HG03442 (cell line): Measurements from ENCODE around the gene OPN3.

ENCODE experiments used
- ATAC-seq: cut with Tn5 transposase; IDR thresholded peaks from one replicate; pipeline ENCODE4 v1.9.1; 2021; ENCODE audit warnings: mild to moderate bottlenecking, moderate library complexity; ENCODE audit not compliant: unreplicated experiment

The OPN3 gene

GRCh38 chr1:241591736-241592135, 48.4 kb downstream of the OPN3 start:
- no peak for ATAC-seq

GRCh38 chr1:241591317-241591716, 48.9 kb downstream of the OPN3 start:
- ATAC-seq = no peak

- ATAC-seq = no peak
Observed at GRCh38 chr1:241590719-241591118, 49.5 kb downstream of the OPN3 start.

- no peak for ATAC-seq
Observed at GRCh38 chr1:241589521-241589920, 50.6 kb downstream of the OPN3 start.

GRCh38 chr1:241586905-241587512, 53.2 kb downstream of the OPN3 start:
- ATAC-seq = no peak

- ATAC-seq = no peak
Observed at GRCh38 chr1:241582921-241583321, 57.2 kb downstream of the OPN3 start.

GRCh38 chr1:241579434-241579833, 60.7 kb downstream of the OPN3 start:
- peak; percentile 70 for ATAC-seq

GRCh38 chr1:241574154-241574553, 66.0 kb downstream of the OPN3 start:
- no peak for ATAC-seq

GRCh38 chr1:241569848-241570247, 70.3 kb downstream of the OPN3 start:
- ATAC-seq = no peak

GRCh38 chr1:241560849-241561187, 79.4 kb downstream of the OPN3 start:
- no peak for ATAC-seq

GRCh38 chr1:241560146-241560848, 79.9 kb downstream of the OPN3 start:
- ATAC-seq = no peak

GRCh38 chr1:241557551-241558193, 82.5 kb downstream of the OPN3 start:
- ATAC-seq = no peak

- no peak for ATAC-seq
Observed at GRCh38 chr1:241557031-241557430, 83.1 kb downstream of the OPN3 start.

- ATAC-seq = no peak
Observed at GRCh38 chr1:241555526-241555925, 84.6 kb downstream of the OPN3 start.

- no peak for ATAC-seq
Observed at GRCh38 chr1:241553886-241554592, 86.1 kb downstream of the OPN3 start.

- peak; percentile 80 for ATAC-seq
Observed at GRCh38 chr1:241551759-241552638, 88.2 kb downstream of the OPN3 start.

GRCh38 chr1:241550318-241550717, 89.9 kb downstream of the OPN3 start:
- no peak for ATAC-seq

GRCh38 chr1:241548008-241548407, 92.2 kb downstream of the OPN3 start:
- ATAC-seq = no peak
